Muscle layer of colon (tissue), 2 donors: Measurements from ENCODE around the gene PKN1.

Experiments
- H3K27ac ChIP-seq: one replicate; pipeline ENCODE4 v1.7.0; 2013; ENCODE audit warnings: low read depth, mild to moderate bottlenecking, low read length, moderate library complexity
- H3K27me3 ChIP-seq, 2 donors: one replicate each; pipeline ENCODE4 v1.7.0; 2013; ENCODE audit warnings: low read length in 2 of 2, mild to moderate bottlenecking in 2 of 2; ENCODE audit not compliant: insufficient read depth in 2 of 2, control insufficient read depth in 1 of 2
- H3K36me3 ChIP-seq: one replicate; pipeline ENCODE4 v1.7.0; 2013; ENCODE audit warnings: mild to moderate bottlenecking, low read length; ENCODE audit not compliant: insufficient read depth
- H3K4me1 ChIP-seq: one replicate; pipeline ENCODE4 v1.7.0; 2013; ENCODE audit warnings: mild to moderate bottlenecking, low read length; ENCODE audit not compliant: insufficient read depth
- H3K4me3 ChIP-seq, 2 donors: one replicate each; pipeline ENCODE4 v1.7.0; 2013; ENCODE audit warnings: low read length in 2 of 2, low read depth in 1 of 2, mild to moderate bottlenecking in 1 of 2, moderate library complexity in 1 of 2
- H3K9ac ChIP-seq: one replicate; pipeline ENCODE4 v1.7.0; 2013; ENCODE audit warnings: low read length
- H3K9me3 ChIP-seq: one replicate; pipeline ENCODE4 v1.7.0; 2013; ENCODE audit warnings: mild to moderate bottlenecking, low read length
- donor health status: abdominal sarcoma.
- donor health status: Adenocarcinoma of cecum.

Gene PKN1

GRCh38 chr19:14408491-14409145 is 24.5 kb upstream of the PKN1 start:
- Histone ChIP-seq H3K27me3 (no peaks in the 10 kb centered on the region), H3K9ac (no peak overlapping the region), H3K4me1 (peaks cover 12% of the 10 kb centered on the region), H3K9me3 (no peaks in the 10 kb centered on the region), H3K36me3 (peaks cover 69% of the 10 kb centered on the region), H3K27ac (no peak overlapping the region), H3K4me3 (no peak overlapping the region)

- H3K36me3 ChIP-seq = peaks cover 67% of the 10 kb centered on the region
- no peak overlapping the region for H3K9ac ChIP-seq
- no peaks in the 10 kb centered on the region for H3K27me3 ChIP-seq
- no peak overlapping the region for H3K27ac ChIP-seq
- H3K4me1 ChIP-seq = peaks cover 16% of the 10 kb centered on the region
- no peak overlapping the region for H3K4me3 ChIP-seq
- no peaks in the 10 kb centered on the region for H3K9me3 ChIP-seq
Measured at GRCh38 chr19:14409146-14410023, 23.7 kb upstream of the PKN1 start.

GRCh38 chr19:14410091-14411051 is 22.7 kb upstream of the PKN1 start:
- H3K4me3 ChIP-seq = no peak overlapping the region
- no peak overlapping the region for H3K9ac ChIP-seq
- no peaks in the 10 kb centered on the region for H3K9me3 ChIP-seq
- H3K4me1 ChIP-seq = peaks cover 16% of the 10 kb centered on the region
- no peaks in the 10 kb centered on the region for H3K27me3 ChIP-seq
- H3K27ac ChIP-seq = no peak overlapping the region
- H3K36me3 ChIP-seq = peaks cover 64% of the 10 kb centered on the region

GRCh38 chr19:14411161-14411937 is 21.8 kb upstream of the PKN1 start:
- Histone ChIP-seq H3K9me3 (no peaks in the 10 kb centered on the region), H3K4me3 (no peak overlapping the region), H3K9ac (no peak overlapping the region), H3K36me3 (peaks cover 64% of the 10 kb centered on the region), H3K27ac (no peak overlapping the region), H3K4me1 (peaks cover 17% of the 10 kb centered on the region), H3K27me3 (no peaks in the 10 kb centered on the region)

GRCh38 chr19:14411938-14412245 is 21.2 kb upstream of the PKN1 start:
- Histone ChIP-seq H3K4me1 (peaks cover 17% of the 10 kb centered on the region), H3K27ac (no peak overlapping the region), H3K4me3 (no peak overlapping the region), H3K27me3 (no peaks in the 10 kb centered on the region), H3K9ac (no peak overlapping the region), H3K9me3 (no peaks in the 10 kb centered on the region), H3K36me3 (peaks cover 59% of the 10 kb centered on the region)

- Histone ChIP-seq H3K36me3 (peaks cover 56% of the 10 kb centered on the region), H3K9ac (no peak overlapping the region), H3K27ac (no peak overlapping the region), H3K4me1 (peaks cover 21% of the 10 kb centered on the region), H3K27me3 (no peaks in the 10 kb centered on the region), H3K4me3 (no peak overlapping the region), H3K9me3 (no peaks in the 10 kb centered on the region)
Measured at GRCh38 chr19:14412324-14412995, 20.6 kb upstream of the PKN1 start.

GRCh38 chr19:14412996-14413692 is 20.0 kb upstream of the PKN1 start:
- Histone ChIP-seq H3K9ac (no peak overlapping the region), H3K36me3 (peaks cover 49% of the 10 kb centered on the region), H3K4me3 (no peak overlapping the region)

GRCh38 chr19:14413693-14414181 is 19.4 kb upstream of the PKN1 start:
- Histone ChIP-seq H3K9ac (no peak overlapping the region), H3K4me3 (no peak overlapping the region), H3K4me1 (peaks cover 21% of the 10 kb centered on the region), H3K9me3 (no peaks in the 10 kb centered on the region), H3K36me3 (peaks cover 43% of the 10 kb centered on the region), H3K27me3 (no peaks in the 10 kb centered on the region), H3K27ac (no peak overlapping the region)

More at GRCh38 chr19:14412996-14413692, 20.0 kb upstream of the PKN1 start:
- no peak overlapping the region for H3K27ac ChIP-seq
- no peaks in the 10 kb centered on the region for H3K27me3 ChIP-seq
- no peaks in the 10 kb centered on the region for H3K9me3 ChIP-seq
- H3K4me1 ChIP-seq = peaks cover 21% of the 10 kb centered on the region

- Histone ChIP-seq H3K9me3 (no peaks in the 10 kb centered on the region), H3K4me1 (peaks cover 28% of the 10 kb centered on the region), H3K36me3 (peaks cover 30% of the 10 kb centered on the region), H3K4me3 (no peak overlapping the region), H3K9ac (no peak overlapping the region), H3K27ac (no peak overlapping the region), H3K27me3 (no peaks in the 10 kb centered on the region)
Measured at GRCh38 chr19:14414926-14415690, 18.0 kb upstream of the PKN1 start.
